Mesodermal cell (in vitro differentiated cells): ENCODE measurements around the gene EGFR.

Experiments
- H3K27ac ChIP-seq: 2 replicates; pipeline ENCODE4 v1.7.0; 2013; ENCODE audit warnings: mild to moderate bottlenecking, low read depth, low read length, moderate library complexity; ENCODE audit not compliant: severe bottlenecking
- H3K36me3 ChIP-seq: 2 replicates; pipeline ENCODE4 v1.7.1; 2013; ENCODE audit warnings: mild to moderate bottlenecking, low read length, moderate library complexity; ENCODE audit not compliant: control insufficient read depth, insufficient read depth
- H3K4me1 ChIP-seq: one replicate; pipeline ENCODE4 v1.7.1; 2013; ENCODE audit warnings: mild to moderate bottlenecking, low read length; ENCODE audit not compliant: insufficient read depth, control insufficient read depth, poor library complexity, severe bottlenecking
- H3K4me3 ChIP-seq: 2 replicates; pipeline ENCODE4 v1.7.0; 2013; ENCODE audit warnings: low read length, control low read depth, mild to moderate bottlenecking; ENCODE audit not compliant: insufficient read depth, poor library complexity, severe bottlenecking; ENCODE audit errors: extremely low read depth
- H3K9me3 ChIP-seq: 2 replicates; pipeline ENCODE4 v1.7.1; 2013; ENCODE audit warnings: mild to moderate bottlenecking, low read length, moderate library complexity; ENCODE audit not compliant: control insufficient read depth
- WGBS, 2 experiments: methylation state at CpG; one replicate each; pipeline ENCODE4 v1.1.5; 2013; ENCODE audit warnings: missing lambda C conversion rate in 2 of 2; ENCODE audit not compliant: insufficient coverage in 2 of 2; 5-methylcytosine and 5-hydroxymethylcytosine counted together

Gene EGFR

DNA sequence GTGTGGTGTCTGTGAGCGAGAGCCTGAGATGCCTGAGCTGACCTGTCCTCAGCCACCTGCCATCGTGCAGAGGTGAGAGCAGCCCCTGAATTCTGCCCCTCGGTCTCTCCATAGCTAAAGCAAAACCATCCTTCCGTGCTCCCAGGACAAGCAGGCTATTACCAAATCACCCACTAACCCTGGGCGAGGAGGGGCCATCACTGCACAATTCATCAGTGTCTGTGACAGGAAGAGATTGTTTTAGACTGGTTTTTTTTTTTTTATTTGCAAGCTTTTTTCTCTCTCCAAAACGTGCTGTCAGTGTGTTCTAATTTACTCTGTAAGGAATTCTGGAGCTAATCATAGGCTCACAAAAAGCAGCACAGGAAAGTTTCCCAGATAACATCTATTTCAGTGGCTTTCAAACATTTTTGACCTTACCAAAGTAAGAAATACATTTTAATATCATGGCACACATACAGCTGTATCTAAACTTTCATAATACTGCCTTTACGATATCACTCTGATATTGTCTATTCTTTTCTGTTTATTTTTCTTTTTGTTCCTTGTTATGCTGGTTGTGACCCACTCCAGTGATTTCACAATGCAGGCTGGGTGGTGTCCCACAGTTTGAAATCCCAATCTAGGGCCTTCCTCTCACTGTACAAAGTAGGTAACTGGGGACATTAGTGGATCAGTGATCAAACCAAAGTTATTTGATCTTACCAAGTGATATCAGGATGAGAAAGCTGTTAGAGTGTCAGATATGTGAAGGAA is 62.8 kb downstream of the EGFR start:
- 94 to 100% methylated on average over 2 to 3 of the region's 7 CpGs for WGBS, 2 experiments
- H3K9me3 ChIP-seq = no peaks in the 10 kb centered on the region
- H3K27ac ChIP-seq = no peak overlapping the region
- H3K4me3 ChIP-seq = no peak overlapping the region
- H3K4me1 ChIP-seq = peaks cover 14% of the 10 kb centered on the region
- no peaks in the 10 kb centered on the region for H3K36me3 ChIP-seq

DNA sequence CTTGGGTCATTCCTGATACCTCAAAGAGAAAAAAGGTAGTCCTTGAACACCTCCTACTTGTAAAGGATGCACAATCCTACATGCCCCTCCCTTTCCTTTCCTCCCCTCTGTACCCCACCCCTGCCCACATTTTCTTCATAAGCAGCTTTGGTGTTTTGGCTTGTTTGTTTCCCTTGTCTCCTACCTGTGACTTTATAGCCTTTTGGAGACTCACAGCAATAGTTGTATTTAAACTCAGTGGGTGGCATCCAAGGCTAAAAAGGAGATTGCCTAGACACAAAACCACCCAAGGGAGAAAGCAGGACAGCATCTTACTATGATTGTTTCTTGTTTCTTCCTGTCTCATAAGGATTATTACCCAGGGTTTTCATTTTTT is 63.4 kb downstream of the EGFR start:
- Histone ChIP-seq H3K36me3 (no peaks in the 10 kb centered on the region), H3K9me3 (no peaks in the 10 kb centered on the region), H3K4me1 (peaks cover 20% of the 10 kb centered on the region), H3K27ac (no peak overlapping the region), H3K4me3 (no peak overlapping the region)

- no peak overlapping the region for H3K4me3 ChIP-seq
- H3K4me1 ChIP-seq = peaks cover 27% of the 10 kb centered on the region
- no peaks in the 10 kb centered on the region for H3K36me3 ChIP-seq
- WGBS, 2 experiments = 93 to 96% methylated on average over 3 to 5 of the region's 7 CpGs
- no peak overlapping the region for H3K27ac ChIP-seq
- H3K9me3 ChIP-seq = no peaks in the 10 kb centered on the region
These were observed 64.4 kb downstream of the EGFR start for GRCh38 chr7:55083206-55083605.

- no peaks in the 10 kb centered on the region for H3K36me3 ChIP-seq
- no peaks in the 10 kb centered on the region for H3K9me3 ChIP-seq
- peaks cover 27% of the 10 kb centered on the region for H3K4me1 ChIP-seq
- no peak overlapping the region for H3K4me3 ChIP-seq
- no peak overlapping the region for H3K27ac ChIP-seq
- WGBS, 2 experiments = 90 to 94% methylated on average over 1 to 2 of the region's 2 CpGs
These were observed 65.5 kb downstream of the EGFR start for GRCh38 chr7:55084307-55084706.

DNA sequence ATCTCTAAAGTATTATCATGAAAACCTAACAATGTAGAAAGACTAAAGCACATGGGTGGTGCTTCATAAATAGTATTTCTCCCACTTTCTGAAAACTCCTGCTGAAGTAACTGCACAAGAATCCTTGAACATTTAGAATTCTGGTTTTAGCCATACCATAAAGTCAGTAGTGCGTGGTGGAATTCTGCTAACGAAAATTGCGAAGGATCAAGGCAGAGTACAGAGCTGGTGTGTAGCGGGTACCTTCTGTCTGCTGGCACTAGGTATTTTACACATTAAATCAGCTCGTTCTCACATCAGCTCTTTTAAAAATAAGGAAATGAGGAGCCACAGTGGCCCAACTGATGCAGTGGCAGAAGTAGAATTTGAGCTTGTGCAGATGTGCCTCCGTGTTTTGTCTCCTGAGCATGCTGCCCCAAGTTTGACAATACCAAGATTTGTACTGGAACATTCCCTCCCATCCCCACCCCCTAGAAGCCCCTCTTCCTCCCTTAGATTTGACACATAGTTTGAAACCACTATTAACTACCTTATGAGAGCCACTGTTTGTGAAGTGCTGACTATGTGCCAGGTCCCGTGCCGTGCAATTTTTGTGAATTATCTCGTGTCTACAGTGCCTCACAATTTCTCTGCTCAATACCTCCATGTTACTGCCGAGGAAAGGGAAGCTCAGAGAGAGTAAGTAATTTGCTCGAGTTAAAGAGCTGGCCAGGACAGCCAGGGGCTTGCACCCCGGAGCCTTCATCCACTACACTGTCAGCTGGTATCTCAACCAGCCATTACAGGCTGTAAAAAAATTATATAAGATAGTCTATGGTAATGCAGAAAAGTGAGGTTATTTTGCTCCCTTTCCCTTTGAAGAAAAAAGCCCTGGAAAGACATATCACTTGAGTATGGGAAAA is 66.9 kb downstream of the EGFR start:
- H3K27ac ChIP-seq = peak overlapping the region; percentile 68
- no peak overlapping the region for H3K4me3 ChIP-seq
- no peaks in the 10 kb centered on the region for H3K36me3 ChIP-seq
- H3K4me1 ChIP-seq = peaks cover 27% of the 10 kb centered on the region
- no peaks in the 10 kb centered on the region for H3K9me3 ChIP-seq
- 91 to 97% methylated on average over 5 to 8 of the region's 12 CpGs for WGBS, 2 experiments

GRCh38 chr7:55086413-55087201 is 67.8 kb downstream of the EGFR start:
- H3K4me1 ChIP-seq = peaks cover 26% of the 10 kb centered on the region
- no peak overlapping the region for H3K4me3 ChIP-seq
- peak overlapping the region; percentile 68 for H3K27ac ChIP-seq
- H3K36me3 ChIP-seq = no peaks in the 10 kb centered on the region
- no peaks in the 10 kb centered on the region for H3K9me3 ChIP-seq
- WGBS, 2 experiments = 73 to 86% methylated on average over 9 to 12 of the region's 18 CpGs

- Histone ChIP-seq H3K9me3 (no peaks in the 10 kb centered on the region), H3K4me1 (peaks cover 33% of the 10 kb centered on the region), H3K4me3 (no peak overlapping the region), H3K27ac (no peak overlapping the region), H3K36me3 (no peaks in the 10 kb centered on the region)
- 91 to 100% methylated on average over 2 to 4 of the region's 5 CpGs for WGBS, 2 experiments
These were observed 68.7 kb downstream of the EGFR start for GRCh38 chr7:55087521-55087961.

DNA sequence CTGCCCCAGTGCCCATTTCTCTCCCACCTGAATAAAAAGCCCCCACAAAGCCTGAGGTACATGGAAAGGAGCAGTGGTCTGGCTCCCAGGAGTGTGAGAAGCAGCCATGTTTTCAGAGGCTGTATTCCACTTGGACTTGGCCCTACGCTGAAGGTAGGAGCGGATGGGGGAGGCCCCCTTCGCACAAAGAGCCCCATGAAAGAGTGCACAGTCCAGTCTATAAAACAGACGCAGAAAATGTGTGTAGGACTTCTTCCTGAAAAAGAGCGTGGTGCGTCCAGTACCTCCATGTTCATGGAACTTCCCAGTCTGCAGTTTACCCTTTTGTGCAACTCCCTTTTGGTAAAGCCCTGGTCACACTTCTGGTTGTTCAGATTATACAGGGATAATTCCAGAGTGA is 69.3 kb downstream of the EGFR start:
- 98% methylated on average over 5 to 6 of the region's 6 CpGs for WGBS, 2 experiments
- no peaks in the 10 kb centered on the region for H3K9me3 ChIP-seq
- no peak overlapping the region for H3K27ac ChIP-seq
- H3K4me3 ChIP-seq = no peak overlapping the region
- peaks cover 33% of the 10 kb centered on the region for H3K4me1 ChIP-seq
- H3K36me3 ChIP-seq = no peaks in the 10 kb centered on the region

DNA sequence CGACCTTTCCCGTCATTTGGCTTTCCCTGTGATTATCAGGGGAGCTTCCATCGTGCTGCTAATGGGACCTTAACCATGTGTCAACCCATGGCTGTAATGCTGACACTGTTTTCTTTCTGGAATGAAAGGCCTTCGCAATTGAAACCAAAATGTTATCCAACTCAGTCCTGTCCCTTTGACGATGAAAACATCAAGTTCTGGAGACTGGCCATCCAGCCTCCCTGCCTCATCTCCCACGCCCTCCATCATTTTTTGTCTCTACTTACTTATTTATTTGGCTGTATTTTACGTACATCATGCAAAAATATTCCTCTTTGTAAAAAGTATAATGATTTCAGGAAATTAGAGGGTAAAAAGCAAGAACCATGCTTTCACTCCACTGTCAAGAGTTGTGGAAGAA is 69.8 kb downstream of the EGFR start:
- H3K9me3 ChIP-seq = no peaks in the 10 kb centered on the region
- 89 to 92% methylated on average over 3 to 6 of the region's 7 CpGs for WGBS, 2 experiments
- no peak overlapping the region for H3K27ac ChIP-seq
- no peaks in the 10 kb centered on the region for H3K36me3 ChIP-seq
- peaks cover 33% of the 10 kb centered on the region for H3K4me1 ChIP-seq
- H3K4me3 ChIP-seq = no peak overlapping the region

DNA sequence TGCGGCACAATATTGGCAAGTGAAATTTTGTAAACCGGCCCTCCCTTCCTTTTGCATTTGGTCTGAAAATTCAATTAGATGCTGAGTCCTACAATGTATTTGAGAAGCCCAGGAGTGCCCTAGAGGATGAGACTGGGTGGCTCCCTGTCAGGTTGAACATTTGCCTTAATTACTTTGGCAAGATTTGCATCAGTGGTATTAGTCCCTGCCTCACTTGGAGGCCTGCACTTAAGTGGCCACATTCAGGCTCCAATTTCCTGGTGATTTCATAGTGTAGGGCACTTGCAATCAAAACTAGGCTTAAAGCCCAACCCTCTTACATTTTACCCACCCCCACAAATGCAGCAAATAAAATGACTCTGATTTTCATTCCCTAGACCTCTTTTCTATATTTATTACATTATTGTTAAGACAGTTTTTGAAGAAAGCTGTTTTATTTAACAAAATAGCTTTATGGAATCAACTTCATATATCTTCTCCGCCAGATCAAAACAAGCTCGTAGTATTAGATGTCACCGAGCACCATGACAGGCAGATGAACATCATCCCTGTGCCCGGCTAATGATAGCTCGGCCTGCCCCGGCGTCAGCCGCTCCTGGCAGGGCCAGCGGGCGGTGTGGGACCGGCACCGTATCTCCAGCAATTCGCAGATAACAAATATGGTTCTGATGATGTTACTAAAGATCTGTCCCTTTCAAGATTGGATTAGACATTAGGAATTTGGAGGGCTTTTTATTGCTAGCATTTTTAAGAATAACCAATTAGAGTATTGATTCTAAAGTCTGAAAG is 73.6 kb downstream of the EGFR start:
- no peaks in the 10 kb centered on the region for H3K36me3 ChIP-seq
- H3K4me1 ChIP-seq = peaks cover 19% of the 10 kb centered on the region
- WGBS, 2 experiments = 95 to 96% methylated on average over 6 to 15 of the region's 15 CpGs

More for the DNA sequence above, 73.6 kb downstream of the EGFR start:
- H3K9me3 ChIP-seq = no peaks in the 10 kb centered on the region
- no peak overlapping the region for H3K4me3 ChIP-seq
- no peak overlapping the region for H3K27ac ChIP-seq
